Testis (tissue), 2 donors: Measurements from ENCODE around the gene PSMA2.

ENCODE experiments used
- POLR2A ChIP-seq: fragments of 450-650 bp; IDR thresholded peaks from one replicate; pipeline ENCODE4 v1.6.1; 2017; ENCODE audit warnings: antibody characterized with exemption, mild to moderate bottlenecking, moderate library complexity
- TF ChIP-seq, protein P1 (sequence below), 3 experiments: fragments of 450-650 bp in 2 of 3; fragments of 200-600 bp in 1 of 3; sonication (generic) in 1 of 3; IDR thresholded peaks; one replicate each; pipeline ENCODE4 v1.5.1; 2016 to 2019; ENCODE audit warnings: antibody characterized with exemption in 3 of 3, mild to moderate bottlenecking in 2 of 3, moderate library complexity in 1 of 3

DNA sequence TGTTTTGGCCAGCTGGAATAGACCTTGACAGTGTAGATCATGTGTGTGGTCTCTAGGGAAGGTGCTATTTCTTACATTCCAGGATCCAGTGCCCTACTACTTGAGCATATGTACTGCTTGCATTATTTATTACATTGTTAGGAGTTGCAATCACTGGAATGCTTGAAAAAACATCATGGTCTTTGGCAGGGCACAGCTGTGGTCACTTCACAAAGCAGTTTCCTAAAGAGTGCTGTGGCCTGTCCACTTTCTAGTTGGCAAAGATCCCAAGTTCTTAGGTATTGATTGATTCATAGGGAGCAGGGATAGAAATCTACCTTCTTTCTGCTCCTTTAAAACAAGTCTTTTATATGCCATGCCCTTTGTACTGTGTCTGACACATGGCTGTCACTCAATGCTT lies 24.7 kb downstream of the PSMA2 start:
- TF ChIP-seq, protein P1, sequence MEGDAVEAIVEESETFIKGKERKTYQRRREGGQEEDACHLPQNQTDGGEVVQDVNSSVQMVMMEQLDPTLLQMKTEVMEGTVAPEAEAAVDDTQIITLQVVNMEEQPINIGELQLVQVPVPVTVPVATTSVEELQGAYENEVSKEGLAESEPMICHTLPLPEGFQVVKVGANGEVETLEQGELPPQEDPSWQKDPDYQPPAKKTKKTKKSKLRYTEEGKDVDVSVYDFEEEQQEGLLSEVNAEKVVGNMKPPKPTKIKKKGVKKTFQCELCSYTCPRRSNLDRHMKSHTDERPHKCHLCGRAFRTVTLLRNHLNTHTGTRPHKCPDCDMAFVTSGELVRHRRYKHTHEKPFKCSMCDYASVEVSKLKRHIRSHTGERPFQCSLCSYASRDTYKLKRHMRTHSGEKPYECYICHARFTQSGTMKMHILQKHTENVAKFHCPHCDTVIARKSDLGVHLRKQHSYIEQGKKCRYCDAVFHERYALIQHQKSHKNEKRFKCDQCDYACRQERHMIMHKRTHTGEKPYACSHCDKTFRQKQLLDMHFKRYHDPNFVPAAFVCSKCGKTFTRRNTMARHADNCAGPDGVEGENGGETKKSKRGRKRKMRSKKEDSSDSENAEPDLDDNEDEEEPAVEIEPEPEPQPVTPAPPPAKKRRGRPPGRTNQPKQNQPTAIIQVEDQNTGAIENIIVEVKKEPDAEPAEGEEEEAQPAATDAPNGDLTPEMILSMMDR (IDR thresholded peaks at IDR 0.05) = no peak
- TF ChIP-seq POLR2A = no peak
